Kidney (tissue), 14 donors: ENCODE results near the gene TACC3. TPM values are rescaled to one million over a fixed set of nuclear protein-coding genes. Genes with fewer than 3 reads are reported as not detected.

ENCODE experiments used
- DNase-seq, 5 donors: peaks; one replicate each; pipeline ENCODE4 v3.0.0-alpha.2; 2013 to 2020
- FAIRE-seq: peaks from 2 replicates; lab custom pipeline; 2012; peaks lifted over from hg19 to GRCh38; lab: Jason Lieb, UNC
- H3K27ac ChIP-seq, 2 donors: one replicate each; pipeline ENCODE4 v1.7.0; 2013; ENCODE audit warnings: low read depth in 2 of 2, low read length in 2 of 2, inconsistent platforms in 1 of 2
- H3K27me3 ChIP-seq: one replicate; pipeline ENCODE4 v1.7.1; 2013; ENCODE audit warnings: low read length, inconsistent platforms; ENCODE audit not compliant: control insufficient read depth, insufficient read depth
- H3K36me3 ChIP-seq, 3 donors: one replicate each; pipeline versions ENCODE4 v1.7.0 to v1.7.1; 2013; ENCODE audit warnings: low read length in 3 of 3, control low read depth in 1 of 3, inconsistent platforms in 1 of 3; ENCODE audit not compliant: insufficient read depth in 3 of 3, control insufficient read depth in 2 of 3
- H3K4me1 ChIP-seq, 3 donors: one replicate each; pipeline versions ENCODE4 v1.7.0 to v1.7.1; 2013; ENCODE audit warnings: low read length in 3 of 3, inconsistent platforms in 1 of 3, low read depth in 1 of 3; ENCODE audit not compliant: control insufficient read depth in 2 of 3, insufficient read depth in 2 of 3
- H3K4me3 ChIP-seq, 3 donors: one replicate each; pipeline versions ENCODE4 v1.7.0 to v1.8.1; 2013; ENCODE audit warnings: low read length in 3 of 3, control low read depth in 1 of 3, inconsistent platforms in 1 of 3
- H3K9ac ChIP-seq, 3 donors: one replicate each; pipeline versions ENCODE4 v1.7.0 to v1.7.1; 2013; ENCODE audit warnings: low read length in 3 of 3, control low read depth in 1 of 3, inconsistent platforms in 1 of 3
- H3K9me3 ChIP-seq, 3 donors: one replicate each; pipeline versions ENCODE4 v1.7.0 to v1.7.1; 2013; ENCODE audit warnings: low read length in 3 of 3, control low read depth in 1 of 3, inconsistent platforms in 1 of 3; ENCODE audit not compliant: control insufficient read depth in 2 of 3, insufficient read depth in 1 of 3
- intact Hi-C: fragments of 100-400 bp; cut with DNase I; formaldehyde crosslinking; loops from one replicate; pipeline ENCODE4 v1.11.1; 2022
- polyA plus RNA-seq: library from polyadenylated mRNA; stranded (reverse); fragments of 350-450 nt; fragmentation: Illumina TruSeq; extraction: RNeasy Lipid Tissue Mini Kit (QIAGEN cat#74804); gene quantifications from one replicate; pipeline ENCODE4 v1.2.3, GENCODE V29; 2014; ENCODE audit warnings: low read depth, low replicate concordance; ENCODE audit not compliant: insufficient read depth
- total RNA-seq: library from RNA; stranded (reverse); fragmentation: NEBNext Ultra II Directional; extraction: Animal tissue kit (Norgen Biotek cat#: 25700); gene quantifications from one replicate; pipeline ENCODE4 v1.2.1, GENCODE V29; 2021
- TF ChIP-seq, protein P1 (sequence below): IDR thresholded peaks from 3 replicates; pipeline ENCODE4 v1.5.1; 2012; ENCODE audit warnings: mild to moderate bottlenecking, moderate library complexity, borderline replicate concordance; ENCODE audit not compliant: insufficient read depth; ENCODE audit errors: extremely low read depth
- donor health status: control.
- donor health status: control.
- donor health status: control.
- donor health status: control.
- donor health status: control.
- donor health status: DM: yes; HTN: yes; CAD: no.
- donor health status: Normal renal cell carcinoma (clear cell type).

Gene TACC3
- total and polyA plus RNA-seq, 2 donors from 2014 or later, result 4.9 to 12.2 TPM

DNA sequence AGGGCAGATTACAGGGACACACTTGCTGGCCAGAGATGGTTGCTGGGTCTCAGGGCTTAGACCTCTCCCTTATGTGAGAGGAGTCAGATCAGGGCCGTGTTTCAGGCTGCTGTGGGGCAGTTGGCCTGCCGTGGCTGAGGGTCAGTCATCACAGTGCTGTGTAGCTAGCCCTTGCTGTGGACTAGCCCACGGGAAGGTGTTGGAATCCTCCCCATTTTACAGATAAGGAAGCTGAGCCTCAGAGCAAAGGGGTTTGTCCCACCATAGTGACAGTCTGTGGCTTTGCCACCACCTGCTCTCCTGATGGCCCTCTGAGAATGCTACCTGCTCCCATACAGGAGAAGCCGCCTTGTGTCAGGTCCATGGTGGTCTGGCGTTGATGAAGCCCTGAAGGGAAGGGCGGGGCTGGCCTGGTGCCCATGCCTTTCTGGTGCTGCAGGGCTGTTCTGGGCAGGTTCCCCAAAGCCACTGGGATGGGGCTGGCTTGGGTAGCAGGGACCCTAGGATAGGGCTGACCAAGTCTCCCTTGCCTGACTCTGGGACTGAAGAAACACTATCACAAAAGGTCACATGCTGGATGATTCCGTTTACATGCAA lies 34.8 kb upstream of the TACC3 start:
- TF ChIP-seq, protein P1, sequence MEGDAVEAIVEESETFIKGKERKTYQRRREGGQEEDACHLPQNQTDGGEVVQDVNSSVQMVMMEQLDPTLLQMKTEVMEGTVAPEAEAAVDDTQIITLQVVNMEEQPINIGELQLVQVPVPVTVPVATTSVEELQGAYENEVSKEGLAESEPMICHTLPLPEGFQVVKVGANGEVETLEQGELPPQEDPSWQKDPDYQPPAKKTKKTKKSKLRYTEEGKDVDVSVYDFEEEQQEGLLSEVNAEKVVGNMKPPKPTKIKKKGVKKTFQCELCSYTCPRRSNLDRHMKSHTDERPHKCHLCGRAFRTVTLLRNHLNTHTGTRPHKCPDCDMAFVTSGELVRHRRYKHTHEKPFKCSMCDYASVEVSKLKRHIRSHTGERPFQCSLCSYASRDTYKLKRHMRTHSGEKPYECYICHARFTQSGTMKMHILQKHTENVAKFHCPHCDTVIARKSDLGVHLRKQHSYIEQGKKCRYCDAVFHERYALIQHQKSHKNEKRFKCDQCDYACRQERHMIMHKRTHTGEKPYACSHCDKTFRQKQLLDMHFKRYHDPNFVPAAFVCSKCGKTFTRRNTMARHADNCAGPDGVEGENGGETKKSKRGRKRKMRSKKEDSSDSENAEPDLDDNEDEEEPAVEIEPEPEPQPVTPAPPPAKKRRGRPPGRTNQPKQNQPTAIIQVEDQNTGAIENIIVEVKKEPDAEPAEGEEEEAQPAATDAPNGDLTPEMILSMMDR, result no peak
- Histone ChIP-seq H3K4me1 (peaks cover 3 to 8% (median 4%) of the 10 kb centered on the region in 3 donors), H3K36me3 (peaks cover 0 to 10% (median 10%) of the 10 kb centered on the region in 3 donors), H3K4me3 (no peak overlapping the region), H3K9ac (peak overlapping the region in 1 of 3 donors; percentile 58), H3K27ac (peak overlapping the region; percentile 4 to 71), H3K9me3 (no peaks in the 10 kb centered on the region), H3K27me3 (no peaks in the 10 kb centered on the region)
- intact Hi-C loops, result no loop called here
- DNase-seq, result no peak
- no peak for FAIRE-seq

DNA sequence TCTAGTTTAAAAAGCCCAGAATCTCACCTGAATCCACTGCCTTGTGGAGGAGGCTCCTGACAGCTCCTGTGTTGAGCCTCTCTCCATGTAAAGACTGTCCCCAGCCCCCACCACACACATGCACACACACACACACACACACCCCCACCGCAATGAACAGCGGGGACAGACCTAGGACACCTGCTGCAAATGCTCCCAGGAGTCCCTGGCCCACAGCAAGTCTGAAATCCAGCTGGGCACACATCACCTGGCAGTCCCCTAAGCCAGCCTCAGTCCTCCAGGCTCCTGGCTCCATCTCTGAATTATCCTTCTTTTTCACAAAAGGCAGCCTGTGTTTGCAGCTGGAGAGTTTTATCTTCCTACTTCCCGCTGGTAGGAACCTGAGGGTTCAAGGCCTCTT lies 30.6 kb upstream of the TACC3 start:
- FAIRE-seq, result no peak
- peaks cover 10 to 31% (median 16%) of the 10 kb centered on the region in 3 donors for H3K36me3 ChIP-seq
- intact Hi-C loops, result no loop called here

DNA sequence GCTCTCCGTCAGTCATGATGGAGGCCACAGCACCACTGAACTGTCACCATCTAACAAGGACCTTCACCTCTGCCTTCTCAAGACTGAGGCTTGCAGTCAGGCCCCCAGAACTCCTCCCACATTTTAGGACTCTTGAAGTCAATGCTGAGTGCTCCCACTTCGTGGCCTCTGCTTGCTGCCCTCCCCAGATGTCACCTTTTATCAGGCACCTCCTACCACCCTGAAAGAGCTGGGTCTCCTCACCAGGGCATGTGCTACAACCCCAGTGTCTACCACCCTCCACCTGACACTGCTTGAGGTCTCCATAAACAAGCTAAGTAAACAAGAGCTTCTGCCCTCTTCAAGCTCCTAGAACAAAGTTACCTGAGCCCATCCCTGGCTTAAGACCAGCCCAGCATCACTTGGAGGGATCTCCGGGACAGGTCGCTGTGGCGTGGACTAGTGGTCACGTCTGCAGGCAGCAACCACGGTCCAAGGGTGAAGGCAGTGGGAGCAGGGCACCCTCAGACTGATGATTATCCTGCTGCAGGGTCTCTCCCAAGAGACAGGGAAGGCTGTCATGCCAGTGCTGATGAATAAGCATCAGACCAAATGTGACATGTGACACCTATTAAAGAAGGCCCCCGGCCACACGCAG lies 29.5 kb upstream of the TACC3 start:
- H3K27me3 ChIP-seq, result no peaks in the 10 kb centered on the region
- H3K4me1 ChIP-seq, result no peaks in the 10 kb centered on the region
- TF ChIP-seq, protein P1, result no peak
- no peak overlapping the region for H3K27ac ChIP-seq
- DNase-seq (no peak), FAIRE-seq (no peak)
- intact Hi-C loops, result no loop called here
- no peaks in the 10 kb centered on the region for H3K9me3 ChIP-seq
- H3K4me3 ChIP-seq, result no peak overlapping the region
- no peak overlapping the region for H3K9ac ChIP-seq
- peaks cover 10 to 31% (median 16%) of the 10 kb centered on the region in 3 donors for H3K36me3 ChIP-seq

More for the DNA sequence above, 30.6 kb upstream of the TACC3 start:
- Histone ChIP-seq H3K27ac (no peak overlapping the region), H3K9me3 (no peaks in the 10 kb centered on the region), H3K4me3 (no peak overlapping the region), H3K27me3 (no peaks in the 10 kb centered on the region), H3K9ac (no peak overlapping the region), H3K4me1 (peaks cover 0 to 2% (median 0%) of the 10 kb centered on the region in 3 donors)
- DNase-seq, result no peak
- TF ChIP-seq, protein P1, result no peak
